AG20443 (cell line): ENCODE data around the gene PLCB1.

ENCODE experiments used
- DNase-seq: peaks from one replicate; pipeline ENCODE4 v3.0.0; 2012; ENCODE audit warnings: low spot score, mixed read lengths

The PLCB1 gene

DNA sequence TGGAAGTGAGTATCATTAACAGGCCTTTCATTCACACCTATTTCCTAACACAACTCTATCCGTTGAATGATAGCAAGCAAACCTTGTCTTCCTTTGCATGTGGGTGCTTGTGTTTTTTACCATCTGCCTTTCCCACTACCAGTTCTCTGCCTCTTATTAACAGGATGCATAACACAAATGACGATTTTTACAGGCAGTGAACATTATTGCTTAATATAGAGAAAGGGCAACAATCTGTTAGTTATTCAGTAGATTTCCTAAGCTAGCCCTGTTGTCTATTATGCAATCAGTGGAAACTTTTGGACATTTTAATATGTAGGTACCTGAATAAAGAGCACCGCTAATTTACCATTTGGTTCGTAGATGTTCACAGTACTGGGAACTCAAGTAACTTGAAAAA, 588.0 kb downstream of the PLCB1 start:
- DNase-seq = no peak

DNA sequence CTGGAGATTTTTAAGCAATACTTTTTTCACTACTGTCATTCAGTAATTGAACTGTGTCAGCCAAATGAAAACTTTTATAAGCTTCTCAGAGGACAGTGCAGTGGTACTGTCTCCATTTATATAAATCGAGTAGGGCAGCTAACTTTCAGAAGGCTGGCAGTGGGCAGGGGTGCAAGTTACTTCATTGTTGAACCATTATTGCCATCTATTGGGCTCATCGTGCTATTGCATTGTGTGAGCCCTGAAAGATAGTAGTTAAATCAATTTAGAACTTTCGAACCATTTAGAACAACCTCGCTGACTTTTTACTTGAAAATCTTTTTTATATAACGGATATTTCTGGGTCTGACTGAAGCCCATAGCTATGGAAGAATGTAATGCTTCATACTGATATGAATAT, 589.0 kb downstream of the PLCB1 start:
- DNase-seq = peak; percentile 47

DNA sequence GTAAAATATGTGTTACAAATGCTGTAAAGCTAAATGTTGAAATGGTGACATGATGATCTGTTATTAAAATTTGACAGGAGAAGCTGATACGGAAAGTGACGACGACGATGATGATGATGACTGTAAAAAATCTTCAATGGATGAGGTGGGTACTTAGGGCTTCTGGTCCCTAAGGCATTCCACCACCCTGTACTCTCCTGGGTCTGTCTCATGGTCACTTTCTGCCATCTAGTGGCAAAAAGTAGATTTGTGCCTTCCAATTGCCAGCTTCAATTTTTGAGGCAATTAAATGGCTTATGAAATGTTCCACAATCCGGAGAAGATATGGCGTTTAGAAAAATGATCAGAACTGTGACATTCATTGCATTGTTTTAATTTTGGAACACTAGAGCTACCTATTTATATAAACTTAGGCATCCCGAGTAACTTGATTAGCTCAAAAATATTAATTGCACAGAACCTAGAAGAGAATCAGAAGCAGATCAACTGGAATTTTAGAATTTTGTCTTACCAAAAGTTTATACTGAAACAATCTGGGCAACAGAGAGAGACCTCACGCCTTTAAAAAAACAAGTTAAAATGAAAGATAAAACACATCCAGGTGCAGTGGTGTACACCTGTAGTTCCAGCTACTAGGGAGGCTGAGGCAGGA, 590.3 kb downstream of the PLCB1 start:
- DNase-seq = peak; percentile 54

DNA sequence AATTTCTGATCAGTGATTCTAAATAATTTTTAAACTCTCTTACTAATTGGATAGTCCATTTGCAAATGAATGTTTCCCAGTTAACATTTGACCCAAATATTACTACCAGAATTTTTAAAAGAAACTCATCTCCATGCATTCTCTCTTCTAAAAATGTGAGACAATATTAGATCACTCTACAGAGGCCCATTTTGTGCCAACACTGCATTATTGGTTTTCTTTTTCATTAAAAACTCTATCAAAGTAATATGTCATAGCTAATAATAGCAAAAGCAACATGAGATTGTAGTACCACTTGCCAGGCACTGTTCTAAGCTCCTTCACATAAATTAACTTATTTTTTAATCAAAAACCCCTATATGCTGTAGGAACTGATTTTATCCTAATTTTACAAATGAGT, 591.2 kb downstream of the PLCB1 start:
- no peak for DNase-seq

DNA sequence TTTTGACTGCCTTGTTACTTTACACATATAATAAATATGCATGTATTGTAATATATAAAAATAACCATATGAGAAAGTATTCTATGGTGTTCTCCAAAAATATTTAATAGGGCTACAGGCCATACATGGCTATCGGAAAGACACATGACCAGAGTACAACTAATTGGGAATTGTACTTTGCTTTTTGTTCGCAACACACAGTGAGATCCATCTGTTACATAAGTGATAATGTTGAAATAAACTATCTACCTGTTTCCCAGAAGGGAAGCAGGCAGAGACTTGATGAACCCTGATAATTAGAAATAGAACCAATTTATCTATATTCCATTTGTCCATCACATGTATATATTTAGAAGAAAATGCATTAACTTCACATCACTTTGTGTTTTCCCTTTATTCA, 592.8 kb downstream of the PLCB1 start:
- DNase-seq = no peak

GRCh38 chr20:8726460-8726859, 594.4 kb downstream of the PLCB1 start:
- no peak for DNase-seq

DNA sequence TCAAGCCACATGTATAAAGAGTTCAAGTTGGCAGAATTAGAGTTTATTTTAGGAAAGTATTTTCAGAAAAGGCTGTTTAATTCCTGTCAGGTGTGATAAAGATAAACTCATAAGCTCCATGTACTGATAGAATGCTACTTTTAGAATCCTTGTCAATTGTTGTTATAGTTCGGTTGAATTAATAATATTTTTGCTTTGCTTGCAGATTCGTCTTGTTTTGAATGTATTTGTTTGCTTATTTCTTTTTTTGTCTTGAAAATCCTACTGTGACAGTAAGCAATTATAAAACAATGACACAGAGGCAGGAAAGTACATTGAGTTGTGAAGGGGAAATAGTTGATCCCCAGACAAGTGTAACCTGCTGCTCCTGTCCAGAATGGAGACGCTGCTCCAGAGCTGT, 602.9 kb downstream of the PLCB1 start:
- DNase-seq = no peak

GRCh38 chr20:8735674-8736073, 603.6 kb downstream of the PLCB1 start:
- no peak for DNase-seq

GRCh38 chr20:8740265-8740664, 608.2 kb downstream of the PLCB1 start:
- no peak for DNase-seq

DNA sequence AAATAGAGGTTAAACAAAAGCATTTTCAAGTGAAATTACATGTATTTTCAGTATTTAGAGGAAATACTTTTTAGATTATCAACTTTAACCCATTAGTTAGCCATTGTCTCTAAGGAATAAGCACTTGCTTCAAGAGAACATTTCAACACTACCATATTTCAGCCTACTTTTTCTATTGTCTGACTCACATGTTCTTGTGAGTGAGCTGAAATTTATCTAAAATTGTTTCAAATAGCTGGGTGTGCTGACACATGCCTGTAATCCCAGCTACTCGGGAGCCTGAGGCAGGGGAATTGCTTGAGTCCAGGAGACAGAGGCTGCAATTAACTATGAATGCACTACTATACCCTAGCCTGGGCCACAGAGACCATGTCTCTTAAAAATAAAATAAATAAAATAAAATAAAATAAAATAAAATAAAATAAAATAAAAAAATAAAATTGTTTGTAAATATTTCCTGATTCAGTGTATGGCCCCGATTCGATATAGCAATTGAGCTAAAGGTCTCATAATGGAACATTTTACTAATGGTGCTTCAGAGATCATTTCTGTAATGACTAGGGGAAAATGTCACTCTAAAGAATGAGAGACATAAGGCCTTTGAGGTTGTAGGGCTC, 612.3 kb downstream of the PLCB1 start:
- DNase-seq = no peak

GRCh38 chr20:8749101-8749500, 617.0 kb downstream of the PLCB1 start:
- peak; percentile 47 for DNase-seq

- peak; percentile 32 for DNase-seq
These were observed 617.9 kb downstream of the PLCB1 start for GRCh38 chr20:8749986-8750385.

DNA sequence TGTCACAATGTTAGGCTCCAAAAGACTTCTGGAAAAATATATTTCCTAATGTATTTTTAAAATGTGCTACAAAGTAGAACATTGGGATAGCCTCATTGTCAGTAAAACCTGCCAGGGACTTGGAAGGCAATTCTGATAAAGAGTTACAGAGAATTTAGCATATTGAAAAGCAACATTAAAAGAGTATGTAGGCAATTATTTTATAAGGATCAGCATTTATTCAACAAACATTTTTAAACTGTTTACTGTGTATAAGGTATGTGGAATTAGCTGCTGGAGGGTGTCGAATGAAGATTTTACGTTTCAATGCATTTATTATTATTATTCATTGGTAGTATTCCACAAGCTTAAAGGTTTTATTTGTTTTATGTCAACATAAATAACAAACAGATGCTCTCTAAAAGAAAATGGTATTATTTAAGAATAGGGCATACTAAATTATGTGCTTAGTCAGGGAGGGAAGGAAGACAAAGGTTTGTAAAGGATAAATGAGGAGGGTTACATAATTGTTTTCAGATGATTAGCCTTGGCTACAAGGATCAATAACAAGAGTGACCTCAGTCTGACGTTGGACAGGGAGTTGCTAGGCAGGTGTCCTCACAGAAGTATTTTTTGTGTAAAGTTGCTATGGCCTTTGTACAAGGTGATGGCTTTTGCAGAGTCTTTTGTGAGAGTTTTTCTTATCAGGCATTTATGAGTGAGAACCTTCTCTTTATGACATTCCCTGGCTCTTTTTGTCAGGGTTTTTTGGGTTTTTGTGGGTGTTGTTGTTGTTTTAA, 623.5 kb downstream of the PLCB1 start:
- no peak for DNase-seq

GRCh38 chr20:8756410-8756809, 624.3 kb downstream of the PLCB1 start:
- DNase-seq = peak; percentile 88

DNA sequence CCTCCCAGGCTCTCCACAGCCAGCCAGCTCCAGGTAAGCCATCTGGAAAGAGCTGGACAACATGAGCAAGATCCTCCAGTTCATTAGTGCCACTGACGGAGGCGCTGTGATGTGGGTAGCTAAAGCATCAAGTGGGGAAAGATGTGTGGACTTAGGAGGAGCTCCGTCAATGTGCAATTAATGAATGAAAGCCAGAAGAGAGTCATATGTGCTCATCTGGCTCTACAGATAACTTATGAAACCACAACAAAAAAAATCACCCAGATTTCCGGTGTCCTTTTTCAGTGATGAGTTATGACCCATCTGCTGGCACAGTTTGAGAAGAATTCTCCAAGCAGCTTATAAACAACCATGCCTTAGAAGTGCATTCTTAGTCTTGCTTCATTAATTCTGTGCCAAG, 625.1 kb downstream of the PLCB1 start:
- DNase-seq = peak; percentile 72

DNA sequence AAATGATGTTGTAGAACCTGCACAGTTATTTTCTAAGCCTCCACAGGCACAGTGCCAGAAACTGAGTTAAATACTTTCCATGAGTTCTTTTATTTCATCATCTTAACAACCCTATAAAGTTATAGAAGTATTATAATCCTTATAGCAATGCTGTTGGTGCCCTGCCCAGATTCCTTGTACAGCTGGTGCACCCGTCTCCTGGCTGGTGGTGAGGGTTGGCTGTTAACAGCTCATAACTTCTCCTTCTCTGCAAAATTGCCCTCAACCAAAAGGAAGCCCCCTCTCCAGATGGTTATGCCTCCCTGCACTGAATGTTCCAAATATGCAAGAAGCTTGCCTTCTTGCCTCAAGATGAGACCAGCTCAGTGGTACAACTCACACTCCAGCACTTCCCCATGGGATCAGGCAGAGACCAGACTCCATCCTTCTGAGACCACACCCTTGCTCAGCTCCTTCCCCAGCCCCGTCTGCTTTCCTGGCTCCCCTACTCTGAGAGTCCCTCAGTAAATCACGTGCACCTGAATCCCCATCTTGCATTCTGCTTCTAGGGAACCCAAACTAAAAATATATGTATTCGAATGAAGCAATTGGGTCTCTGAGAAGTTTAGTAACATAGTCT, 632.4 kb downstream of the PLCB1 start:
- DNase-seq = no peak

- DNase-seq = no peak
These were observed 634.9 kb downstream of the PLCB1 start for GRCh38 chr20:8766868-8767390.

DNA sequence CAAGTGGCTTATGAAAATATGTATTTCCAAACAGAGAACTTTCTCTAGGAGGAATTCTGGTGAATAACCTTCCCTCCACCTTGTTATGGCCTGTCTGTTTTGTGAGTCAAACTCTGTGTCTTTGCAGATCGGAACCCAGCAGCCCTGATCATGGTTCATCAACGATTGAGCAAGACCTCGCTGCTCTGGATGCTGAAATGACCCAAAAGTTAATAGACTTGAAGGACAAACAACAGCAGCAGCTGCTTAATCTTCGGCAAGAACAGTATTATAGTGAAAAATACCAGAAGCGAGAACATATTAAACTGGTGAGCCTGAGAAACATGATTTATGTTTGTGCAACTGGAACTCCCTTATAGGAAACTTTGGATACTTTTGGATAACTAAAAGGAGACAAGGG, 642.3 kb downstream of the PLCB1 start:
- DNase-seq = no peak

- DNase-seq = no peak
These were observed 645.8 kb downstream of the PLCB1 start for GRCh38 chr20:8777911-8778310.

DNA sequence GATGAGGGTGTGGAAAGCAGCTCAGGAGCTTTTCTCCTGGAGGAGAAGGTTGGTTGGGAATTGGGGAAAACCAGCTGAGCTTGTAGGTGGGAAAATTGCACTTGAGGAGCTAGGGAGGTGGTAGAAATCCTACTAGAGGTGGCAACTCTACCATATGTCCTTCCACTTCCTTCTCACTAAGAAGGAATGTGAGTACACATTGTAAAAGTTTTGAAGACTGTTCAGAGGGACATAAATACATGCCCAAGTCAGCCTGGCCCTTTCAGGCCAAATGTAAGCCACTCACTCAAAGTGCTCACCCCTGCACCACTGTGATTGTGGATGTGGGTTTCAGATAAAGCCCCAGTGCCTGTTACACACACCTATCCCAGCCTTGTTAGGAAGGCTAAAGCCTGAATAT, 646.3 kb downstream of the PLCB1 start:
- no peak for DNase-seq

GRCh38 chr20:8780915-8781314, 648.8 kb downstream of the PLCB1 start:
- DNase-seq = no peak

GRCh38 chr20:8782804-8783203, 650.7 kb downstream of the PLCB1 start:
- DNase-seq = peak; percentile 55

DNA sequence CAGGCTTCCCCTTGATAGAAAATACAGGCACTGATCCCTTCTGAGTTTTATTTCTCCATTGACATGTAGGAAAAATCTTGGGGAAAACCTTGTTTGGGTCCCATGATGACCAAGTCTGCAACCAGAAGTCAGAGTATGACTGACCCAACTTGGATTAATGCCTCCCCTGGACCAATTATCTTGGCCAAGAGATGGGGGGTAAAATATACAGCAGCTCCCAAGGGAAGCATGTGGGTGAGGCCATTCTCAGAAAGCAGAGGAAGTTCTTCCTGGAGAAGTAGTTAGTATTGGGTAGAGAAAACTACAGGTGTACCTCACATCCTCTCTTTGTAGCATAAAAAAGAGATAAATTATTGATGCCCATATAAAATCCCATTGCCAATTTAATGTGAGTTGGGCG, 651.7 kb downstream of the PLCB1 start:
- DNase-seq = no peak
